WTC11 (cell line): Measurements from ENCODE around the gene REEP2. TPM values are rescaled to one million over a fixed set of nuclear protein-coding genes. Genes with fewer than 3 reads are reported as not detected.

ENCODE experiments used
- ATF1 ChIP-seq: sonication (generic); formaldehyde crosslinking; IDR thresholded peaks from 2 replicates; pipeline ENCODE4 v1.8.1; 2023; ENCODE audit warnings: mild to moderate bottlenecking, moderate library complexity, missing genetic modification reagents
- FOXJ3 ChIP-seq: sonication (generic); formaldehyde crosslinking; IDR thresholded peaks from 2 replicates; pipeline ENCODE4 v1.9.0; 2021; ENCODE audit warnings: missing genetic modification reagents, mild to moderate bottlenecking, borderline replicate concordance
- GRHL2 ChIP-seq: fragments of 250-450 bp; sonication (Bioruptor Pico); IDR thresholded peaks from 2 replicates; pipeline ENCODE4 v1.8.0; 2022; ENCODE audit warnings: mild to moderate bottlenecking, moderate library complexity; ENCODE audit not compliant: insufficient replicate concordance, severe bottlenecking
- GTF2I ChIP-seq: fragments of 250-450 bp; sonication (Bioruptor Pico); conservative IDR thresholded peaks from 2 replicates; pipeline ENCODE4 v1.4.0; 2021; ENCODE audit warnings: mild to moderate bottlenecking
- HMGA2 ChIP-seq: fragments of 250-450 bp; sonication (Bioruptor Pico); IDR thresholded peaks from 2 replicates; pipeline ENCODE4 v1.4.0; 2021; ENCODE audit warnings: mild to moderate bottlenecking, moderate library complexity
- JUN ChIP-seq: sonication (generic); formaldehyde crosslinking; IDR thresholded peaks from 2 replicates; pipeline ENCODE4 v1.8.0; 2023; ENCODE audit warnings: mild to moderate bottlenecking, missing genetic modification reagents
- KAT7 ChIP-seq: sonication (generic); formaldehyde crosslinking; IDR thresholded peaks from 2 replicates; pipeline ENCODE4 v1.8.1; 2023; ENCODE audit warnings: missing genetic modification reagents, mild to moderate bottlenecking, borderline replicate concordance
- RORB ChIP-seq: fragments of 250-450 bp; sonication (Bioruptor Pico); IDR thresholded peaks from 2 replicates; pipeline ENCODE4 v1.9.0; 2021; ENCODE audit warnings: mild to moderate bottlenecking
- TCF7 ChIP-seq: sonication (generic); formaldehyde crosslinking; IDR thresholded peaks from 2 replicates; pipeline ENCODE4 v1.8.0; 2022; ENCODE audit warnings: mild to moderate bottlenecking, low read depth, missing genetic modification reagents, moderate library complexity
- TEAD1 ChIP-seq: sonication (generic); formaldehyde crosslinking; IDR thresholded peaks from 2 replicates; pipeline ENCODE4 v1.8.0; 2022; ENCODE audit warnings: mild to moderate bottlenecking, missing genetic modification reagents
- TEAD4 ChIP-seq: sonication (generic); formaldehyde crosslinking; IDR thresholded peaks from 2 replicates; pipeline ENCODE4 v1.8.0; 2022; ENCODE audit warnings: mild to moderate bottlenecking, missing genetic modification reagents
- ZNF138 ChIP-seq: sonication (generic); formaldehyde crosslinking; conservative IDR thresholded peaks from 2 replicates; pipeline ENCODE4 v1.8.1; 2022; ENCODE audit warnings: mild to moderate bottlenecking, moderate library complexity, missing genetic modification reagents
- ZNF396 ChIP-seq: fragments of 250-450 bp; sonication (Bioruptor Pico); IDR thresholded peaks from 2 replicates; pipeline ENCODE4 v1.8.0; 2021; ENCODE audit warnings: mild to moderate bottlenecking, moderate library complexity, borderline replicate concordance
- ZNF423 ChIP-seq: fragments of 250-450 bp; sonication (Bioruptor Pico); IDR thresholded peaks from 2 replicates; pipeline ENCODE4 v2.1.2; 2022; ENCODE audit warnings: mild to moderate bottlenecking, moderate library complexity
- ZNF671 ChIP-seq: fragments of 250-450 bp; sonication (Bioruptor Pico); IDR thresholded peaks from 2 replicates; pipeline ENCODE4 v1.8.0; 2021; ENCODE audit warnings: mild to moderate bottlenecking
- total RNA-seq: library from RNA; stranded (reverse); gene quantifications from 3 replicates; pipeline ENCODE4 v1.2.3, GENCODE V29; 2021
- TF ChIP-seq, protein P1 (sequence below): fragments of 200-600 bp; IDR thresholded peaks from 2 replicates; pipeline ENCODE4 v1.8.0; 2022; ENCODE audit warnings: antibody characterized with exemption
- TF ChIP-seq, protein P2 (sequence below): sonication (generic); formaldehyde crosslinking; IDR thresholded peaks from 2 replicates; pipeline ENCODE4 v1.8.0; 2023; ENCODE audit warnings: missing genetic modification reagents
- TF ChIP-seq, protein P3 (sequence below): sonication (generic); formaldehyde crosslinking; IDR thresholded peaks from 2 replicates; pipeline ENCODE4 v1.8.0; 2022; ENCODE audit warnings: mild to moderate bottlenecking, missing genetic modification reagents
- TF ChIP-seq, protein P4 (sequence below): sonication (generic); formaldehyde crosslinking; IDR thresholded peaks from 2 replicates; pipeline ENCODE4 v1.8.1; 2022; ENCODE audit warnings: low read depth, missing genetic modification reagents, borderline replicate concordance
- TF ChIP-seq, protein P5 (sequence below): sonication (generic); formaldehyde crosslinking; conservative IDR thresholded peaks from 2 replicates; pipeline ENCODE4 v1.8.1; 2023; ENCODE audit warnings: mild to moderate bottlenecking, low read depth, missing genetic modification reagents, moderate library complexity
- TF ChIP-seq, protein P6 (sequence below): fragments of 250-450 bp; sonication (Bioruptor Pico); IDR thresholded peaks from 2 replicates; pipeline ENCODE4 v1.9.0; 2021; ENCODE audit warnings: mild to moderate bottlenecking
- TF ChIP-seq, protein P7 (sequence below): sonication (generic); formaldehyde crosslinking; IDR thresholded peaks from 2 replicates; pipeline ENCODE4 v1.8.1; 2022; ENCODE audit warnings: low read depth, mild to moderate bottlenecking, moderate library complexity, missing genetic modification reagents, borderline replicate concordance
- TF ChIP-seq, protein P8 (sequence below): sonication (generic); formaldehyde crosslinking; IDR thresholded peaks from 2 replicates; pipeline ENCODE4 v1.8.1; 2023; ENCODE audit warnings: mild to moderate bottlenecking, moderate library complexity, missing genetic modification reagents

REEP2 gene
- total RNA-seq, 1 experiment from 2014 or later = 51.1 TPM

DNA sequence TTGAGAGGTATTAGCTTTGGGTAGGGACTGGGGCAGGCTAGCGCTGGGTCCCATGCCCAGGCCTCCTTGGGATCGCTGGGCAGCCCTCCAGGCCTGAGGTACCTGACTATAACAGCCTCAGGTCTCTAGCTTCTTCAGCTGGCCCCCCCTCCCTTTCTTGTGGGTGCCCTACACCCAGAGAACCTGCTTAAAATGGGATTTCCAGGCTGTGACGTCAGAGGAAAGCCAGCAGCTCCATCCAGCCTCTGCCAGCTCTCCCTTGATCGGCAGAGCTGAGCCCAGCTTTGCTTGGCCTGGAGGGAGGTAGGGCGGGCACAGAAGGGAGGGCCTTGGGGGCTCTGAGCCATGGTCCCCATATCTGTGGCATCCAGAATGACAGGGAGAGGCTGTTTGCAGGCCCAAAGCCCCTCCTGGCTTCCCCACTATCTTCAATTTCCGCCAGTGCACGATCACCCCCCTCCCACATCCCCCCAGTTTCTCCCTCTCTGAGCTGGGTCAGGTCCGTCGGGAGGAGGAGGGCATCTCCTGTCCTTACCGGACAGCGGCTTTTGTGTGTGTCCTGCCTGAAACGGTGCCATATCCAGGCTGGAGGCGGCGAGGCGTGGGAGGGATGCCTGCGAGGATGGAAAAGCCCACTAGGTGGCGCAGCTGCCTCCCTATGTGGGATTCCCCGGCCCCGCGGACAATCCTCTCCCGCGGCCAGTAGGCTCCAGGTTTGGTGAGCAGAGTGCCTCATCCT lies 10.8 kb downstream of the REEP2 start (continued):
- TF ChIP-seq, protein P1, sequence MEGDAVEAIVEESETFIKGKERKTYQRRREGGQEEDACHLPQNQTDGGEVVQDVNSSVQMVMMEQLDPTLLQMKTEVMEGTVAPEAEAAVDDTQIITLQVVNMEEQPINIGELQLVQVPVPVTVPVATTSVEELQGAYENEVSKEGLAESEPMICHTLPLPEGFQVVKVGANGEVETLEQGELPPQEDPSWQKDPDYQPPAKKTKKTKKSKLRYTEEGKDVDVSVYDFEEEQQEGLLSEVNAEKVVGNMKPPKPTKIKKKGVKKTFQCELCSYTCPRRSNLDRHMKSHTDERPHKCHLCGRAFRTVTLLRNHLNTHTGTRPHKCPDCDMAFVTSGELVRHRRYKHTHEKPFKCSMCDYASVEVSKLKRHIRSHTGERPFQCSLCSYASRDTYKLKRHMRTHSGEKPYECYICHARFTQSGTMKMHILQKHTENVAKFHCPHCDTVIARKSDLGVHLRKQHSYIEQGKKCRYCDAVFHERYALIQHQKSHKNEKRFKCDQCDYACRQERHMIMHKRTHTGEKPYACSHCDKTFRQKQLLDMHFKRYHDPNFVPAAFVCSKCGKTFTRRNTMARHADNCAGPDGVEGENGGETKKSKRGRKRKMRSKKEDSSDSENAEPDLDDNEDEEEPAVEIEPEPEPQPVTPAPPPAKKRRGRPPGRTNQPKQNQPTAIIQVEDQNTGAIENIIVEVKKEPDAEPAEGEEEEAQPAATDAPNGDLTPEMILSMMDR = peak; percentile 95
- TF ChIP-seq, protein P2, sequence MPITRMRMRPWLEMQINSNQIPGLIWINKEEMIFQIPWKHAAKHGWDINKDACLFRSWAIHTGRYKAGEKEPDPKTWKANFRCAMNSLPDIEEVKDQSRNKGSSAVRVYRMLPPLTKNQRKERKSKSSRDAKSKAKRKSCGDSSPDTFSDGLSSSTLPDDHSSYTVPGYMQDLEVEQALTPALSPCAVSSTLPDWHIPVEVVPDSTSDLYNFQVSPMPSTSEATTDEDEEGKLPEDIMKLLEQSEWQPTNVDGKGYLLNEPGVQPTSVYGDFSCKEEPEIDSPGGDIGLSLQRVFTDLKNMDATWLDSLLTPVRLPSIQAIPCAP (CRISPR knock-in tag) = no peak
- peak; percentile 75; the same call in 1 of the 2 replicates for TF ChIP-seq TEAD1 (CRISPR knock-in tag)
- no peak for TF ChIP-seq GRHL2 (CRISPR knock-in tag)
- TF ChIP-seq, protein P3, sequence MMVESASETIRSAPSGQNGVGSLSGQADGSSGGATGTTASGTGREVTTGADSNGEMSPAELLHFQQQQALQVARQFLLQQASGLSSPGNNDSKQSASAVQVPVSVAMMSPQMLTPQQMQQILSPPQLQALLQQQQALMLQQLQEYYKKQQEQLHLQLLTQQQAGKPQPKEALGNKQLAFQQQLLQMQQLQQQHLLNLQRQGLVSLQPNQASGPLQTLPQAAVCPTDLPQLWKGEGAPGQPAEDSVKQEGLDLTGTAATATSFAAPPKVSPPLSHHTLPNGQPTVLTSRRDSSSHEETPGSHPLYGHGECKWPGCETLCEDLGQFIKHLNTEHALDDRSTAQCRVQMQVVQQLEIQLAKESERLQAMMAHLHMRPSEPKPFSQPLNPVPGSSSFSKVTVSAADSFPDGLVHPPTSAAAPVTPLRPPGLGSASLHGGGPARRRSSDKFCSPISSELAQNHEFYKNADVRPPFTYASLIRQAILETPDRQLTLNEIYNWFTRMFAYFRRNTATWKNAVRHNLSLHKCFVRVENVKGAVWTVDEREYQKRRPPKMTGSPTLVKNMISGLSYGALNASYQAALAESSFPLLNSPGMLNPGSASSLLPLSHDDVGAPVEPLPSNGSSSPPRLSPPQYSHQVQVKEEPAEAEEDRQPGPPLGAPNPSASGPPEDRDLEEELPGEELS (CRISPR knock-in tag) = no peak
- no peak for TF ChIP-seq HMGA2 (CRISPR knock-in tag)
- no peak for TF ChIP-seq FOXJ3 (CRISPR knock-in tag)
- TF ChIP-seq, protein P4, sequence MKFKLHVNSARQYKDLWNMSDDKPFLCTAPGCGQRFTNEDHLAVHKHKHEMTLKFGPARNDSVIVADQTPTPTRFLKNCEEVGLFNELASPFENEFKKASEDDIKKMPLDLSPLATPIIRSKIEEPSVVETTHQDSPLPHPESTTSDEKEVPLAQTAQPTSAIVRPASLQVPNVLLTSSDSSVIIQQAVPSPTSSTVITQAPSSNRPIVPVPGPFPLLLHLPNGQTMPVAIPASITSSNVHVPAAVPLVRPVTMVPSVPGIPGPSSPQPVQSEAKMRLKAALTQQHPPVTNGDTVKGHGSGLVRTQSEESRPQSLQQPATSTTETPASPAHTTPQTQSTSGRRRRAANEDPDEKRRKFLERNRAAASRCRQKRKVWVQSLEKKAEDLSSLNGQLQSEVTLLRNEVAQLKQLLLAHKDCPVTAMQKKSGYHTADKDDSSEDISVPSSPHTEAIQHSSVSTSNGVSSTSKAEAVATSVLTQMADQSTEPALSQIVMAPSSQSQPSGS = no peak
- TF ChIP-seq, protein P5, sequence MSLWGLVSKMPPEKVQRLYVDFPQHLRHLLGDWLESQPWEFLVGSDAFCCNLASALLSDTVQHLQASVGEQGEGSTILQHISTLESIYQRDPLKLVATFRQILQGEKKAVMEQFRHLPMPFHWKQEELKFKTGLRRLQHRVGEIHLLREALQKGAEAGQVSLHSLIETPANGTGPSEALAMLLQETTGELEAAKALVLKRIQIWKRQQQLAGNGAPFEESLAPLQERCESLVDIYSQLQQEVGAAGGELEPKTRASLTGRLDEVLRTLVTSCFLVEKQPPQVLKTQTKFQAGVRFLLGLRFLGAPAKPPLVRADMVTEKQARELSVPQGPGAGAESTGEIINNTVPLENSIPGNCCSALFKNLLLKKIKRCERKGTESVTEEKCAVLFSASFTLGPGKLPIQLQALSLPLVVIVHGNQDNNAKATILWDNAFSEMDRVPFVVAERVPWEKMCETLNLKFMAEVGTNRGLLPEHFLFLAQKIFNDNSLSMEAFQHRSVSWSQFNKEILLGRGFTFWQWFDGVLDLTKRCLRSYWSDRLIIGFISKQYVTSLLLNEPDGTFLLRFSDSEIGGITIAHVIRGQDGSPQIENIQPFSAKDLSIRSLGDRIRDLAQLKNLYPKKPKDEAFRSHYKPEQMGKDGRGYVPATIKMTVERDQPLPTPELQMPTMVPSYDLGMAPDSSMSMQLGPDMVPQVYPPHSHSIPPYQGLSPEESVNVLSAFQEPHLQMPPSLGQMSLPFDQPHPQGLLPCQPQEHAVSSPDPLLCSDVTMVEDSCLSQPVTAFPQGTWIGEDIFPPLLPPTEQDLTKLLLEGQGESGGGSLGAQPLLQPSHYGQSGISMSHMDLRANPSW (CRISPR knock-in tag) = no peak
- no peak for TF ChIP-seq ATF1
- TF ChIP-seq, protein P6, sequence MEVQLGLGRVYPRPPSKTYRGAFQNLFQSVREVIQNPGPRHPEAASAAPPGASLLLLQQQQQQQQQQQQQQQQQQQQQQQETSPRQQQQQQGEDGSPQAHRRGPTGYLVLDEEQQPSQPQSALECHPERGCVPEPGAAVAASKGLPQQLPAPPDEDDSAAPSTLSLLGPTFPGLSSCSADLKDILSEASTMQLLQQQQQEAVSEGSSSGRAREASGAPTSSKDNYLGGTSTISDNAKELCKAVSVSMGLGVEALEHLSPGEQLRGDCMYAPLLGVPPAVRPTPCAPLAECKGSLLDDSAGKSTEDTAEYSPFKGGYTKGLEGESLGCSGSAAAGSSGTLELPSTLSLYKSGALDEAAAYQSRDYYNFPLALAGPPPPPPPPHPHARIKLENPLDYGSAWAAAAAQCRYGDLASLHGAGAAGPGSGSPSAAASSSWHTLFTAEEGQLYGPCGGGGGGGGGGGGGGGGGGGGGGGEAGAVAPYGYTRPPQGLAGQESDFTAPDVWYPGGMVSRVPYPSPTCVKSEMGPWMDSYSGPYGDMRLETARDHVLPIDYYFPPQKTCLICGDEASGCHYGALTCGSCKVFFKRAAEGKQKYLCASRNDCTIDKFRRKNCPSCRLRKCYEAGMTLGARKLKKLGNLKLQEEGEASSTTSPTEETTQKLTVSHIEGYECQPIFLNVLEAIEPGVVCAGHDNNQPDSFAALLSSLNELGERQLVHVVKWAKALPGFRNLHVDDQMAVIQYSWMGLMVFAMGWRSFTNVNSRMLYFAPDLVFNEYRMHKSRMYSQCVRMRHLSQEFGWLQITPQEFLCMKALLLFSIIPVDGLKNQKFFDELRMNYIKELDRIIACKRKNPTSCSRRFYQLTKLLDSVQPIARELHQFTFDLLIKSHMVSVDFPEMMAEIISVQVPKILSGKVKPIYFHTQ (CRISPR knock-in tag) = no peak
- TF ChIP-seq ZNF423 = no peak
- no peak for TF ChIP-seq KAT7 (CRISPR knock-in tag)
- TF ChIP-seq TCF7 (CRISPR knock-in tag) = no peak
- TF ChIP-seq JUN (CRISPR knock-in tag) = no peak
- no peak for TF ChIP-seq ZNF138 (CRISPR knock-in tag)
- no peak for TF ChIP-seq GTF2I (CRISPR knock-in tag)
- TF ChIP-seq RORB = no peak
- TF ChIP-seq, protein P7, sequence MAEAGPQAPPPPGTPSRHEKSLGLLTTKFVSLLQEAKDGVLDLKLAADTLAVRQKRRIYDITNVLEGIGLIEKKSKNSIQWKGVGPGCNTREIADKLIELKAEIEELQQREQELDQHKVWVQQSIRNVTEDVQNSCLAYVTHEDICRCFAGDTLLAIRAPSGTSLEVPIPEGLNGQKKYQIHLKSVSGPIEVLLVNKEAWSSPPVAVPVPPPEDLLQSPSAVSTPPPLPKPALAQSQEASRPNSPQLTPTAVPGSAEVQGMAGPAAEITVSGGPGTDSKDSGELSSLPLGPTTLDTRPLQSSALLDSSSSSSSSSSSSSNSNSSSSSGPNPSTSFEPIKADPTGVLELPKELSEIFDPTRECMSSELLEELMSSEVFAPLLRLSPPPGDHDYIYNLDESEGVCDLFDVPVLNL (CRISPR knock-in tag) = no peak
- TF ChIP-seq ZNF671 (CRISPR knock-in tag) = no peak
- no peak for TF ChIP-seq ZNF396
- TF ChIP-seq, protein P8, sequence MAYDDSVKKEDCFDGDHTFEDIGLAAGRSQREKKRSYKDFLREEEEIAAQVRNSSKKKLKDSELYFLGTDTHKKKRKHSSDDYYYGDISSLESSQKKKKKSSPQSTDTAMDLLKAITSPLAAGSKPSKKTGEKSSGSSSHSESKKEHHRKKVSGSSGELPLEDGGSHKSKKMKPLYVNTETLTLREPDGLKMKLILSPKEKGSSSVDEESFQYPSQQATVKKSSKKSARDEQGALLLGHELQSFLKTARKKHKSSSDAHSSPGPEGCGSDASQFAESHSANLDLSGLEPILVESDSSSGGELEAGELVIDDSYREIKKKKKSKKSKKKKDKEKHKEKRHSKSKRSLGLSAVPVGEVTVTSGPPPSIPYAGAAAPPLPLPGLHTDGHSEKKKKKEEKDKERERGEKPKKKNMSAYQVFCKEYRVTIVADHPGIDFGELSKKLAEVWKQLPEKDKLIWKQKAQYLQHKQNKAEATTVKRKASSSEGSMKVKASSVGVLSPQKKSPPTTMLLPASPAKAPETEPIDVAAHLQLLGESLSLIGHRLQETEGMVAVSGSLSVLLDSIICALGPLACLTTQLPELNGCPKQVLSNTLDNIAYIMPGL = no peak; the same call in 1 of the 2 replicates
- no peak for TF ChIP-seq TEAD4 (CRISPR knock-in tag)
